NB4 (cell line): Measurements from ENCODE around the gene STARD13.

Source experiments
- POLR2A ChIP-seq: IDR thresholded peaks from 2 replicates; pipeline ENCODE4 v1.6.1; 2011; ENCODE audit warnings: mild to moderate bottlenecking; ENCODE audit not compliant: insufficient read length; ENCODE audit errors: extremely low read depth
- TF ChIP-seq, protein P1 (sequence below): IDR thresholded peaks from one replicate; pipeline ENCODE4 v1.5.1; 2012; ENCODE audit warnings: low read depth, low read length
- TF ChIP-seq, protein P2 (sequence below): IDR thresholded peaks from 2 replicates; pipeline ENCODE4 v1.6.1; 2011; ENCODE audit warnings: low read depth, low read length

DNA sequence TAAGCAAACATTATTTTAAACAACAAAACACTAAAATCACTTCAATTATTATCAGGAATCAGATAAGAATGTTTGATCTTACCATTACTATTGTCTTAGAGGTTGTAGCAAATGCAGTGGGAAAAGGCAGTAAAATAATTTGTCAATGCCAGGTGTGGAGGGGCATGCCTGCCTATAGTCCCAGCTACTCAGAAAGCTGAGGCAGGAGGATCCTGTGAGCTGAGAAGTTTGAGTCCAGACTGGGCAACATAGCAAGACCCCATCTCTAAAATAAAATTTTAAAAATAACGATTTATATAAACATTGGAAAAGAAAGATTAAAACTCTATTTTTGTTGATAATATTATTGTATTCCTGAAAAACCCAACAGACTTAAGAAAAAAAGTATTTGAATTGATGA lies 202.5 kb downstream of the STARD13 start:
- TF ChIP-seq, protein P1, sequence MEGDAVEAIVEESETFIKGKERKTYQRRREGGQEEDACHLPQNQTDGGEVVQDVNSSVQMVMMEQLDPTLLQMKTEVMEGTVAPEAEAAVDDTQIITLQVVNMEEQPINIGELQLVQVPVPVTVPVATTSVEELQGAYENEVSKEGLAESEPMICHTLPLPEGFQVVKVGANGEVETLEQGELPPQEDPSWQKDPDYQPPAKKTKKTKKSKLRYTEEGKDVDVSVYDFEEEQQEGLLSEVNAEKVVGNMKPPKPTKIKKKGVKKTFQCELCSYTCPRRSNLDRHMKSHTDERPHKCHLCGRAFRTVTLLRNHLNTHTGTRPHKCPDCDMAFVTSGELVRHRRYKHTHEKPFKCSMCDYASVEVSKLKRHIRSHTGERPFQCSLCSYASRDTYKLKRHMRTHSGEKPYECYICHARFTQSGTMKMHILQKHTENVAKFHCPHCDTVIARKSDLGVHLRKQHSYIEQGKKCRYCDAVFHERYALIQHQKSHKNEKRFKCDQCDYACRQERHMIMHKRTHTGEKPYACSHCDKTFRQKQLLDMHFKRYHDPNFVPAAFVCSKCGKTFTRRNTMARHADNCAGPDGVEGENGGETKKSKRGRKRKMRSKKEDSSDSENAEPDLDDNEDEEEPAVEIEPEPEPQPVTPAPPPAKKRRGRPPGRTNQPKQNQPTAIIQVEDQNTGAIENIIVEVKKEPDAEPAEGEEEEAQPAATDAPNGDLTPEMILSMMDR = no peak
- no peak for TF ChIP-seq POLR2A
- TF ChIP-seq, protein P2, sequence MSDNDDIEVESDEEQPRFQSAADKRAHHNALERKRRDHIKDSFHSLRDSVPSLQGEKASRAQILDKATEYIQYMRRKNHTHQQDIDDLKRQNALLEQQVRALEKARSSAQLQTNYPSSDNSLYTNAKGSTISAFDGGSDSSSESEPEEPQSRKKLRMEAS = no peak
